SK-N-MC (cell line): ENCODE measurements around the gene TAGLN3.

Source experiments
- EZH2 ChIP-seq: fragments of 200-600 bp; sonication (generic); IDR thresholded peaks from one replicate; pipeline ENCODE4 v1.6.1; 2017; ENCODE audit warnings: antibody characterized with exemption
- POLR2AphosphoS5 ChIP-seq: IDR thresholded peaks from 2 replicates; pipeline ENCODE4 v1.6.1; 2012; ENCODE audit warnings: mild to moderate bottlenecking, low read depth, low read length, borderline replicate concordance

DNA sequence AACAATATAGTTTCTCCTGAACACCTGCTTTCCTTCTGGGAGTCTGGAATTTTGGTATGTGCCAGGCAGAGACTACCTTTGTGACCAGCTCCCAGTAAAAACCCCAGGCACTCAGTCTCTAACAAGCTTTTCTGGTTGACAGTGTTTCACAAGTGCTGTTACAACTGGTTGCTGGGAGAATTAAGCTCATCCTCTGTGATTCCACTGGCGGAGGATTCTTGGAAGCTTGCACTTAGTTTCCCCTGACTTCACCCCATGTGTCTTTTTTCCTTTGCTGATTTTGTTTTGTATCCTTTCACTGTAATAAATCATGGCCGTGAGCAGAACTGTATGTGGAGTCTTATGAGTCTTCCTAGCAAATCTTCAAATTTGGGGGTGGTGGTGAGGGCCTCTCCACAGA, 5.7 kb upstream of the TAGLN3 start:
- TF ChIP-seq EZH2 (no peak), POLR2AphosphoS5 (no peak)
